ENCODE results near the gene AFTPH.

DNA sequence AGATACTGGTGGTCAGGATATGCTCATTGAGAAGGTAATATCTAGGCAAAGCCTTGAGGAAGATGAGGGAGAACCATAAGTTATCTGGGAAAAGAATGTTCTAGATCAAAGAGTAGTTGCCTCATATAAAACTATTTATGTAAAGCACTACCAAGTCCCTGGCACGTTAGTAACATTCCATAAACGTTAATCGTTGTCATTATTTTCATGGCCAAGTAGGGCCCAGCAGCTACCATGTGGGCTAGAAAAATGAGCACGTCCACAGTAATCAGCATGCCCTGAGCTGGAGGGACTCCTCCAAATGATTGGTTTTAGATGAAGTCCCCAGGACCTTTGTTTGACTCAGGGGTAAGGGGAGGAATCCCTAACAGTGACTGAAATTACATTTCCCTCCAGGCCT is 32.7 kb upstream of the AFTPH start:
- no peak for TF ChIP-seq POLR2A (IDR thresholded peaks at IDR 0.05; ENCODE audit: low read length)
- no peak for TF ChIP-seq GATA1 (IDR thresholded peaks at IDR 0.05; ENCODE audit: low read depth, low read length)
